Epidermal melanocyte (primary cell): ENCODE data around the gene ANO4.
"Not testable (repeated sequence)": the region's sequence is repeated elsewhere in the genome, so short reads cannot be mapped to it uniquely, and the experiment has no call there.

Experiments
- DNase-seq: peaks from one replicate; pipeline ENCODE4 v3.0.0; 2011; ENCODE audit warnings: low spot score; ENCODE audit not compliant: insufficient read length

ANO4 gene

DNA sequence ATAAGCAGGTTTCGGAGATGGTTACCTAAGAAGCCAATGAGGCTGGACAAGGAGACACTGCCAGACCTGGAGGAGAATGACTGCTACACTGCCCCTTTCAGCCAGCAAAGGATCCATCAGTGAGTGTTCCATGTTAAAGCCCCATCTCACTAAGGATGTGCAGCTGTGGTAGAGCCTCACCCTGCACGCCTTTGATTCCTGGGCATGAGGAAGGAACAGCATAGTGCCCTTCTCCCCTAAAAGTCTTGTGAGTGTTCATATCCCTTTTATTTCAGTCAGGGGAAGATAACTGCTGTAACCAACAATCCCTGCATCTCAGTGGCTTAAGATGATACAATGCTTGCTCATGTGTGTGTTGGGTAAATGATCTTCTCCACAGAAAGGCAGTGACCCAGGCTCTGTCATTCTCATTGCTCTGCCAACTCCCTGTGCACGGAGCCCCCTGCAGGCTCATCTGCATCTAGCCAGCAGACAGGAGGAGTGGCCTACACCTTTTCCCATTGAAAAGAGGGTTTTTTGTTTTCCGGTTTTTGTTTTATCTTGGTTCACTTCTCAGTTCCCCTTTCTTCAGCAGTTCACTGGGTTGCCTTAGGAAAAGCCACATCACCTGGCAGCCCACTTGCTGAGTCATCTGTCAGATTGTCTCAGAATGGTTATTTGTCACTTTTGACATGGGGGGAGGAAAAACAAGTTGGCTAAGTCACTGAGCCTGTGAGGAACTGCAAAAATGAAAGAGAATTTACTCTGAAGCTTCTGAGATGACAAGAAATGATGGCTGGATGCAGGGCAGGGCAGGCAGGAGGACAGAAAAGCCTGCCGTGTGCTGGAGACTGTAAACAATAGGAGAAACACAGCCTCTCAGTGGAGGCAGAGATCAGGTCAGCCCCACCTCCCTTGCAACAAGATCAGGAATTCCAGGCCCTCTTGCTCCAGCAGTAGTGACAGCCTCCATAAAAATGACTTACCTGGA lies 193.3 kb downstream of the ANO4 start:
- DNase-seq: no peak

DNA sequence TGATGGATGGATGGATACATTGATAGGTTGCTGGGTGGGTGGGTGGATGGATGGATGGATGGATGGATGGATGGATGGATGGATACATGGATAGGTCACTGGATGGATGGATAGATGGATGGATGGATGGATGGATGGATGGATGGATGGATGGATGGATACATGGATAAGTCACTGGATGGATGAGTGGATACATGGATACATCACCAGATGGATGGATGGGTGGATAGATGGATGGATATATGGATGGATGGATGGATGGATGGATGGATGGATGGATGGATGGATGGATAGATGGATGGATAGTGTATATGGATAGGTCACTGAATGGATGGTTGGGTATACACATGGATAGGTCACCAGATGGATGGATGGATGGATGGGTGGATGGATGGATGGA lies 194.9 kb downstream of the ANO4 start:
- DNase-seq: not testable (repeated sequence)

DNA sequence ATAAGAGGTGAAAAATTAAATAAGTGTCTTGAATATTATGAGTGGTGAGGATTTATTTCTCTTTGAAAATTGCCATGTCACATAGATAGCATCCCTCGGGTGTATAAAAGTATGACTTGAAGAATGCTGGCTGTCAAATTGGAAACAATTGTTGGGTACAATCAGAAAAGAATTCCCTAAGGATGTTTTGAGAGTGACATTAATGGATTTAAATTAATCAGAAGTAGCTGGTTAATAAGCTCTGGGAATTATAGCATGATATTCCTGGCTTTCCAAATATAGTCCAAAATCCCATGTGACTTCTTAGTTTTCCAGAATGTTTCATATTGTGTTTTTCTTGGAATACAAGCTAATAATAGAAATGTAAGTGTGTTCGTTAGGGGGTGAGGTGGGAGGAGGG lies 196.5 kb downstream of the ANO4 start:
- no peak for DNase-seq

DNA sequence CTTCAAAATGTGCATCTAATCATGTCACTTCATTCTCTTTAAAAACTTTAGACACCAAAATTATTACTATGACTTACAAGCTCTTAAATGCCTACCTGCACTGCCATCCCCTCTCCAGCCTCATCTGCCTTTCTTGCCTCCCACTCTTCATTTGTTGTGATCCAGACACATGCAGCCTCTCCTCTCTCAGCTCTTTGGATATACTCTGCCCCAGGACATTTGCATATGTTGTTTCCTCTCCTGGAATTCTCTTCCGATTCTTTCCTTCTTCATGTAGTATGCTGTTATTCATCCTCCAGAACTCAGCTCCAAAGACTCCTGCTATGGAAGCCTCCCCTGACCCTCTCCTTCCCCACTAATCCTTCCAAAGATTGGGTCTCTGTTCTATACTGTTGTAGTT lies 197.6 kb downstream of the ANO4 start:
- DNase-seq: no peak

DNA sequence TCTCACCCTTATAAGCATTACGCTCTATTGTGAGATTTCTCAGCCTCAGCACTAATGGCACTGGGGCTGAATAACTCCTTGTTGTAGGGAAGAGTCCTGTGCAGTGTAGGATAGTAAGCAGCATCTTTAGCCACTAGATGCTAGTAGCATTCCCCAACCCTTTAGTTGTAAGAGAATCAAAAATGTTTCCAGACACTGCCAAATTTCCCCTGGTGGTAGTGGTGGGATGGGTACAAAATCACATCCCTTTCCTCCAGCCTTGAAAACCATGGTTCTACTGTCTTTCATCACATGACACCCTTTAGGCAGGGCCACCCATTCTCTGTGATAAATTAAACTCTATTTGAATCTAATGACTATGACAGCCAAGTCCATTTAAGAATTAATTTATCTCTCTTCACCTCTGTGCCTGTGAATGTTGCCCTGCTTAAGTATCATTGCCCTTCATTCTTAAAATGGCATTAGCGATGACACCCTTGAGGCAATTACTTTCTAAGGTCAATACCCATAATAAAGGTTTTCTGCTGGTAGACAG lies 199.4 kb downstream of the ANO4 start:
- no peak for DNase-seq

DNA sequence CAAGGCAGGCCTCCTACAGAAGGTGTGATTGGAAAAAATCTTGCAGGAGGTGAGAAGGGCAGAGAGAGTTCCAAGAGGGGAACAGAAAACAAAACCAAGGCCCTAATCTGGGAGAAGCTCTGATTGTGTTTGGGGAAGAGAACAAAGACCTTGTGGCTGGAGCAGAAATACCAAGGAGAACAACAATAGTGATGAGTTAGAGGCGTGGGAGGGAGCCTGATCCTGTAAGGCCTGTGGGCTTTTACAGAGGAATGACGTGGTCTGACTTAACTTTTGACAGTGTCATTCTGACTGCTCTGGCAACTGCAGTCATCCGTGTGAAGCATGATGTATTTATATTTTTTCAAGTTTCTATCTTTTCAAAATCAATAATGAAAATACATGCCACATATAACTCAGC lies 200.6 kb downstream of the ANO4 start:
- DNase-seq: no peak

DNA sequence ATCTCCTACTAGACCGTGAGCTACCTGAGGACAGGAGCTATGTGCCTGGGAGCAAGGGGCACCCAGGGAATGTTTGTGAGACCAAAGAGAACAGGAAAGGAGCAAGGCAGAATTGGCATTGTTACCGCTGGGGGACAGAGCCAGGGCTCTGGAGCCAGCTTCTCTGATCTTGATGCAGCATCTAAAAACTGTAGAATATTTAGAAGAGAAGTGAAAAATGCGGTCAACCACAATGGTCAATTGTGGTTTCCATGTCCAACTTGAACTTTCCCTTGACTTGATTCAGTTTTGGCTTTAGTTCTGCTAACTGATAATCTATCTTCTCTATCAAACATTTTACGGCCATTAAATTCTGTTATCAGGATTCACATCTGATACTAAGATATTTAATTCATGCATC lies 201.2 kb downstream of the ANO4 start:
- no peak for DNase-seq

DNA sequence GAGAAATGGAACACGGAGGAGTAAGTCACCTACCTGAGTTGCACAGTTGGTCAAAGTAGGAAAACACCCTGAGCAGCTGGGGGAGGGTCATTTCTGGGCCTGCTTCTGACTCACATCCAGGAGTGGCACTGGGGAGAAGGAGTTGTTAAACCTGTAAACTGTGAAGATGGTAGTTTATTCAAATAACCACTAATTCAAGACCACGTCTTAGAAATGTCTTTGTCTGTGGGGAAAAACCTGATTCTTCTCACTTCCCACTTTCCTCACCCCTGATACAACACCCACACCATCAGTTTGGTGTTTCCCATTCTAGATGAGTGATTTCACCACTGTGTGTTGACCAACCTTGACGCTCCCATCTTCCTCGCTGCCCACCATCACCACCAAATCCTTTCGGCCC lies 207.1 kb downstream of the ANO4 start:
- no peak for DNase-seq

DNA sequence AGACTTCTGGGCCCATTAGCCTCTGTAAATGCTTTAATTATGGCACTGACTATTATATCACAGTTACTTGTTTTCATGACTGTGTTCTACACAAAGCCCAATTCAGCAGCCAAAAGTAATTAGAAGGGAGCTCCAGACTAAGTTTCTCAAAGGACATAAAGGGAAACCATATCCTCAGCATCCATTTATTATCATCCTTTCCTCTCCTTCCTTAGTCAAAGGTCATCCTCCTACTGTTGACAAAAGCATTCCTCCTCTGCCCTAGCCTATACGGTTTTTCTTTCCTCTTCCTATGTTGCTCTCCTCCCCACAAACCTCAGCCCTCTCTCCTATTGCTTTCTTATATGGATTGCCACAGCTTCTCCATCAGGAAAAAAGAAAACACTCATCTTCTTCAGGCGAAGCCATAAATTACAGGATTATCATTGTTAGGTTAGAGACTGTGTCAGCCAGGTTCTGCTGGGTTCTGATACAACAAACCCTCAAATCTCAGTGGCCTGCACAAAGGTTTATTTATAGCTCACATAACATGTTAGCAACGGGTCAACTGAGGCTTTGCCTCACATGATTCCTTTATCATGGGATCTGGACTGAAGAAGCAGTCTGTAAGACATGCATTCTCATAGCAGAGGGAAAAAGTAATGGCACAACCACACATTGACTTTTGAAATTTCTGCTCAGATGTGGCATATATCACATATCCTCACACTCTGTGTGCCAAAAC lies 208.3 kb downstream of the ANO4 start:
- no peak for DNase-seq

DNA sequence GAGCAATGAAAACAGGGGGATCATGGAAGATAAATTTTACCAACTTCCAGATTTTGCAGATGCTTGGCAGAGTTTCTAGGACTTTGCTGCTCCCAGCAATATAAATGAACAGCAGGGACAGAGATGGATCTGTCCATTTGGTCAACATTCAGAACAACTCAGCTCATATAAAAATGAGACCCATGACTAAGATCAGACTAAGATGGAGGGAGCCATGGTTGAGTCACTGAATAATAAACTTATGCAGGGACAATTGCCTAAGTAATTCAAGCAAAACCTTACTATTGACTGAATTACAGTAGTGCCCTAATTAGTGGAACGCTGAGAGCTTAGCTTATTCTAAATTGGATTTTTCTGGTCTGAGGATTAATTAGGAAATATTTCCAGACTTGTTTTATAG lies 210.3 kb downstream of the ANO4 start:
- DNase-seq: no peak

DNA sequence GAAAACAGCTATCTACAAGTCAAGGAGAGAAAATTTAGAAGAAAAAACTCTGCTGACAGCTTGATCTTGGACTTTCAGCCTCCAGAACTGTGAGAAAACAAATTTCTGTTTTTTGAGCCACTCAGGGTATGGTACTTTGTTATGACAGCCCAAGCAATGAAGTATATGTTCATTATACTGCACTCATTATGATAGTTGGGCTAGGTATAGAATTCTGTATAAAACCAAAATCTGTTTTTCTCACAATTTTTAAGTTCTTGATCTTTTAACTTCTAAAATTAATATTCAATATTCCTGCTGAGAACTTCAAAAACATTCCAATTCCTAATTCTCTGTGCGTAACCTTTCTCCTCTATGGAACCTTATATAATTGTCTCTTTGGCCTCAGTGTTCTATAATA lies 214.7 kb downstream of the ANO4 start:
- no peak for DNase-seq

DNA sequence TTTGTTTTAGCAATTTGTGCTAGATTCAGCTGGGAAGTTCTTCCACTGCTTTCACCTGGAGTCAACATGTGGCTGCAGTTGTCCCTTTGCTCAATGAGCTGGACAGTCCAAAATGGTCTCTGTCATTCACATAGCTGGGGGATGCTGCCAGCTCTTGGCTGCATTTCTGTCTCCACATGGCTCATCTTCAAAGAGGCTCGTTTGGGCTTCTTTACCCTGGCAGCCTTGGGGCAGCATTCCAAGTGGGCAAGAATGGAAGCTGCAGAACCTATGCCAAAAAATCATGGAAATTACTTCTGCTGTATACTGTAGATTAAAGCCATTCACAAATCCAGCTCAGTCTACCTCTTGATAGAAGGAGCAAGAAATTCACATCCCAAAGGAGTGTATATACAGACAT lies 216.3 kb downstream of the ANO4 start:
- no peak for DNase-seq

DNA sequence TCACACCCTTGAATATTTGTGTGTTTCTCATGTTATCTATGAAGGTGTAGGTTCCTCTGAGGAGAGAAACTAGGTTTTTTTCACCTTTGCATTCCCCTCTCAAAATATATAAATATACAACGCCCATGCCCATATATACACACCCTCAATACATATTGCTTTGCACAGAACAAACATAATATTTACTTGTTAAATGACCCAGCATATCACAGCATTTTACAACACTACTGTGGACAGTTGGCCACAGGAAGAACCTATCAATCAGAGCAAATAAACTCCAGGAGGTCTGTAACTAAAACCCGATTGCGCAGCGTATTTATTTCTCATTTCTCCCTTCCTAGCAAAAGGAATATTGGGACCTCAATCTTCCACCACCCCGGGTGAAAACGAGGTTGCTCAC lies 219.4 kb downstream of the ANO4 start:
- DNase-seq: no peak

DNA sequence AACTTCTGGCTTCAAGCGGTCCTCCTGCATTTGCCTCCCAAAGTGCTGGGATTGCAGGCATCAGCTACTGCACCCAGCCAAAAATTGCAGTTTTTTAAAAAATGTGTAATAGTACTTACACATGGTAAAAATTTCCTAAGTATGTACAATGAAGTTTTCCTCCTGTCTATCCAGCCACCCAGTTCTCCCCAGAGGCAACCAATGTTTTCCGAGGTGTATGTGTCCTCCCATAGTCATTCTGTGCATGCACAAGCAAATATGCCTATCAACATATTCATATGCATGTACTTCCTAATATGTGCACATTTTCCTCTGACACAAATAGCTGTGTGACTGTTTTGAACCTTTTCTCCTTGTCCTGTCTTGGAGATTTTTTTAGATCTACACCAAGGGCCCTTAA lies 220.5 kb downstream of the ANO4 start:
- DNase-seq: no peak

DNA sequence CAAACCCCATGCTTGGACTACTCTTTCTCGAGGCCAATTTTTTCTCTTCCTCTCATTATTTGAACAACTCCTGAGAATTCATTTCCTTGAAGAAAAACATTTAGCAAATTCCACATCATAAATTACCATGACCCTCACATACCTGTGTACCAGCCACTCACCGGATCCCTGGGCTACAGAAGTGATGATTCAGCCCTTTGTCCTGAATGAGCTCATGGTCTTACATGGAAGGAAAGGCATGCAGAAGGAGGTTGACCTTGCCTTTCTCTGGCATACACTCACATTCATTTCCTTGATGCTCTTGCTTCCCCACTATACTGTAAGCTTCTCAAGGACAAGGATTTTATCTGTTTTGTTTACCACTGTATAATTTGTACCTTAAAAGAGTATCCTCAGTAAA lies 224.0 kb downstream of the ANO4 start:
- no peak for DNase-seq

DNA sequence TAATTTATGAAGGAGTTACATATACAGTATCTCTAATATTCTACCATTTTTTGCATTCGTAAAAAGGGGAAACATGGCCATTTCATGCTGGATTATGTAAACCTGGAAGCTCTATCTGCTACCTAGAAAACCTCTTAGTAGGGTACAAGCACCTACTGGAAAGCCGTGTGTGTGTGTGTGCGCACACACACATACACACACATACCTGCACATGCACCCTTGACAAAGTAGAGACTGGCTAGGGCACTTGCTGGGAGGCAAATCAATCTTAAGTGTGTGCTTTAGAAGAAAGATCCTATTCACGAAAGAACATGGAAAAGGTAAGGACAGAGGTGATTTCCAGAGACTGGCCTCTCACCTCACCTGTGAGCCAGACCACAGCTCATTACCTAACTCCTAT lies 224.6 kb downstream of the ANO4 start:
- no peak for DNase-seq

DNA sequence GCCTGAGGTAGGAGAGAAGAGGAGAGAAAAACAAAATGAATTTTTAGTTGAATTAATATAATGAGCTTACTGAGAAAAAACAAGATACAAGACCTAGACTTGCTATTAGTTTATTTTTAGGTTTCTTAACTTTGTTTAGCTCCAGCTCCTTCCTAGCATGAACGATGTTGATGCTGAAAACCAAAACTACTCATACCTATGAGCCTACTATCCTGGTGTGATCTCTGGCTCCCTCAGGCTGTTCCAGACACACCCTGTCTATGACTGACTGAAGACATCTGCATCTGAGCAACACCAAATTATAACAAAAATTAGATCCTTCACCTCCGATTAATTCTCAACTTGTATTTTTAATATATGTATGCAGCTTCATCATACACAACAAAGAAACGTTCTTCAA lies 225.1 kb downstream of the ANO4 start:
- no peak for DNase-seq

DNA sequence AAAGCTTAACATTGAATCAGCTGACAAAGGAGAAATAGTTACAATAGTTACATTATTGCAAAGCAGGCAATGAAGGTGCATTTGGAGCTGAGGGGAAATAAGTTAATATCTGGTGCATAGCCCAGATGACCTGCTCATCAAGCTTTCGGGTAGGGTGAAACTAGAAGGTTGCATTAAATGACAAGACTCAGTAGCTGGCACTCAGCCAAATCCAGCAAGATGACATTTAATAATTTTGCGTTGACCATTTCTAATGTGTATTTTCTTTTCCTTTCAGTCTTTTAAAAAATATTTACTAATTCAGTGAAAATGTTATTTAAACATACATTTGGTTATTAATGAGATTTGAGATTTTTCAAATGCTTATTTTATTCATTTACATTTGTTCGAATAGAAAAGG lies 226.9 kb downstream of the ANO4 start:
- no peak for DNase-seq

DNA sequence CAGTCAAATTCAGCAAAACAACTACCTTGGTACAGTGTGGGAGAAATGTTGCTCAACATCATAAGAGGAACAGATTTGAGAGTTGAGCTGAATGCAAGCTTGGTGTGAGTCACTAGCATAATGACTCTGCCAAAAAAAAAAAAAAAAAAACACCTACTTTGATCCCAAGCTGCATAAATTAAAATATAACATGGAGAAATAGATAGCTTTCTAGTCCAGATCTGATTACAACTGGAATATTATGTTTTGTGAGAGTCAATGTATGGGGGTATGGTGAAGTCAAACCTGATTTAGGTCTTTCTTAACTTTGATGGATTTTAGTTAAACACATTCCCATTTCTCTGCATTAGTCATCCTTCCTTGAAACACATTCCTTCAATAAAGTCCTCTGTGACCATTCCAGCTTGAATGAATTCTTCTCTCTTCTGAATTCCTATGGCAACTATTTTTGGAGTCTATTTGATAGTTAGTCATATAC lies 227.4 kb downstream of the ANO4 start:
- peak; percentile 36 for DNase-seq

DNA sequence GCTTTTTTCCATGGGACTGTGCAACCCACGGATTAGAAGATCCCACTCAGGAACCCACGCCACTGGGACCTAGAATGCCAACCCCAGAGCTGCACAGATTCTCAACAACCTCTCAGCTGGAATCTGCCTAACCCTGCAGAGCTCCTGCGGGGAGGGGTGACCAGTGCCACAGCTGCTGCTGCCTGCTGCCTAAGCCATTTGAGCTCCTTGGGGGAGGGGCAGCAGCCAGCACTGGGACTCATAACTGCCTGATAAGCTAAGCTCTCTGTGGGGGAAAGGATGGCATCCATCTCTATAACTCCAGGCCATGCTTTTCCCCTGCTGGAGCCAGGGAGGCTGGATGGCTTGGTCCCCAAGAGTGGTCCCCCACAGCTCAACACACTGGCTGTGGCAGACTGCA lies 232.6 kb downstream of the ANO4 start:
- DNase-seq: no peak

DNA sequence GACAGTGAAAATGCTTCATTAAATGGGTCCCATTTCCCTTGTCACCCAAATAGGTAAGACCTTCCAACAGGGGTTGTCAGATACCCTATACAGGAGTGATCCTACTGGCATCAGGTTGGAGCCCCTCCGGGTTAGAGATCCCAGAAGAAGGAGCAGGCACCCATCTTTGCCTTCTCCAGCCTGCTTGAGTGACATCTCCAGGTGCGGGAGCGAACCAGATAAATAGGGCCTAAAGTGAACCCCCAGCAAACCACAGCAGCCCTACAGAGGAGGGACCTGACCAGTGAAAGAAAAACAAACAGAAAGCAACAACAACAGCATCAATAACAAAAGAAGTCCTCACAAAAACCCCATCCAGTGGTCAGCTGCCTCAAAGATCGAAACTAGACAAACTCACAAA lies 233.2 kb downstream of the ANO4 start:
- DNase-seq: no peak

DNA sequence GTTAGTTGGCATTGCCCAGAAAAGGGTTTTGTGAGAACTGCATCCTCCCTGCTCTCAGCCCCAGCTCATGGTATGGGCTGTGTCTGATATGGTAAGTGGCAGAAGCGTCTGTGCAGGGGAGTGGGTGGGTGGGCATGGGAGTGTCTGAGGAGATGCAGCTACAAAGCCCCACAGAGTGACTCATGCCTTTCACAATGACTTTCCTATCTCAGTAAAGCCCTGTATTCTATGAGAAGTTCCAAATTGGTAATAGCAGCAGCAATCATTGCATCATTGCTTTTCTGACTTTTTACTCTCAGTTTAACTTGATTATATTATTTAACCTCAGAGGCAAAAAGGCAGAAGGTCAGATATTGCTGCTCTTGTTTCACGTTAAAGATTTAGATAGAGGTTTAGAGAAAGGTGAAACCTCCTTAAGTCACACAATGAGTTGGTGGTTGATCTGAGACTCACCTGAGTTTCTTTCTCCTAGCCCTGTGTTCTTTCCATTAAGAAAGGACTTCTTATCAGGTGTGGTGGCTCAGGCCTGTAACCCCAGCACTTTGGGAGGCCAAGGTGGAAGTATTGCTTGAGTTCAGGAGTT lies 243.8 kb downstream of the ANO4 start:
- no peak for DNase-seq
